ENCODE results near the gene CTAG2.

- TF ChIP-seq CTCF (IDR thresholded peaks at IDR 0.05): no peak
- TF ChIP-seq POLR2A (IDR thresholded peaks at IDR 0.05): no peak
These were observed 47.8 kb downstream of the CTAG2 start for GRCh38 chrX:154605566-154605965.
